Lung (tissue), 12 donors: Measurements from ENCODE around the gene ARID4B. TPM values are rescaled to one million over a fixed set of nuclear protein-coding genes. Genes with fewer than 3 reads are reported as not detected.

Source experiments
- ATAC-seq: fragments of 200-7000 bp; cut with Tn5 transposase; one replicate; pipeline ENCODE4 v1.9.1; 2020; ENCODE audit warnings: moderate number of reproducible peaks; ENCODE audit not compliant: insufficient read depth, low FRiP score
- DNase-seq, 3 donors: peaks; one replicate each; pipeline ENCODE4 v3.0.0-alpha.2; 2013 to 2017
- H3K27ac ChIP-seq, 2 donors: one replicate each; pipeline ENCODE4 v1.5.1; 2013; ENCODE audit warnings: mild to moderate bottlenecking in 2 of 2, moderate library complexity in 2 of 2, control low read depth in 1 of 2, inconsistent platforms in 1 of 2, low read depth in 1 of 2, low read length in 1 of 2
- H3K27me3 ChIP-seq, 3 donors: one replicate each; pipeline ENCODE4 v1.5.1; 2013; ENCODE audit warnings: low read length in 2 of 3; ENCODE audit not compliant: control insufficient read depth in 3 of 3, insufficient read depth in 3 of 3
- H3K36me3 ChIP-seq, 4 donors: one replicate each; pipeline ENCODE4 v1.5.1; 2013; ENCODE audit warnings: low read length in 4 of 4, mild to moderate bottlenecking in 1 of 4, moderate library complexity in 1 of 4; ENCODE audit not compliant: control insufficient read depth in 4 of 4, insufficient read depth in 4 of 4
- H3K4me1 ChIP-seq, 5 donors: one replicate each; pipeline ENCODE4 v1.5.1; 2013; ENCODE audit warnings: low read length in 5 of 5, mild to moderate bottlenecking in 2 of 5, moderate library complexity in 1 of 5; ENCODE audit not compliant: control insufficient read depth in 5 of 5, insufficient read depth in 5 of 5
- H3K4me3 ChIP-seq: one replicate; pipeline ENCODE4 v1.5.1; 2013; ENCODE audit warnings: mild to moderate bottlenecking, control low read depth, moderate library complexity
- H3K9ac ChIP-seq, 2 donors: one replicate each; pipeline ENCODE4 v1.5.1; 2013; ENCODE audit warnings: low read length in 2 of 2, control low read depth in 1 of 2; ENCODE audit not compliant: insufficient read depth in 1 of 2
- H3K9me3 ChIP-seq, 4 donors: one replicate each; pipeline ENCODE4 v1.5.1; 2013; ENCODE audit warnings: low read length in 3 of 4, mild to moderate bottlenecking in 1 of 4, moderate library complexity in 1 of 4; ENCODE audit not compliant: control insufficient read depth in 4 of 4, insufficient read depth in 3 of 4
- WGBS, 2 donors: extraction: QIAGEN DNeasy Blood & Tissue Kit; methylation state at CpG; one replicate each; pipeline ENCODE4 v1.1.7; 2013; 5-methylcytosine and 5-hydroxymethylcytosine counted together
- polyA plus RNA-seq, 2 donors: library from polyadenylated mRNA; stranded (reverse); fragments of 200-250 nt; gene quantifications; one replicate each; pipeline ENCODE4 v1.2.1, GENCODE V29; 2013
- total RNA-seq, 2 donors: library from RNA; depleted of rRNA in 1 of 2; stranded (reverse); fragments of >200 nt in 1 of 2; gene quantifications; one replicate each; pipeline ENCODE4 v1.2.1, GENCODE V29; 2014 to 2021
- TF ChIP-seq, protein P1 (sequence below): IDR thresholded peaks from 2 replicates; pipeline ENCODE4 v1.5.1; 2012; ENCODE audit warnings: mild to moderate bottlenecking; ENCODE audit errors: control extremely low read depth, extremely low read depth
- donor health status: control.
- donor health status: control.
- donor health status: Bipolar disorder and iron deficiency.
- donor health status: healthy.
- donor health status: DM: yes; HTN: yes; CAD: no.

Gene ARID4B
- total and polyA plus RNA-seq, 4 donors = 15.8 to 99.7 (median 23.0) TPM

GRCh38 chr1:235236128-235236527 is 91.9 kb downstream of the ARID4B start:
- ATAC-seq = no peak
- H3K27ac ChIP-seq = no peak overlapping the region
- WGBS, 2 donors = 98% methylated on average over 5 of the region's 5 CpGs

DNA sequence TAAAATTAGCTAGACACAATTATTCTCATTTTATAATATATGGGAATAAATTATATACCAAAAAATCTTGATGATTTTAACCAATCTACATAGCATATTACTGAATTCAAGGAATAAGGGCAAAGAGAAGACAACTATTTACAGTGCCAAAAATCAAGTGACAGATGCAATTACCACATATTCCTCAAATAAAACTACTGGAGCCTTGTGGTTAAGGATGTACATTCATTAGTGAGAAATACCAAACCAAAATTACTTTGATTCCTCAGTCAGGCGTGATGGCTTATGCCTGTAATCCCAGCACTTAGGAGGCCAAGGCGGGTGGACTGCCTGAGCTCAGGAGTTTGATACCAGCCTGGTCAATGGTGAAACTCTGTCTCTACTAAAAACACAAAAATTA is 98.1 kb downstream of the ARID4B start:
- 97 to 98% methylated on average over 2 of the region's 2 CpGs for WGBS, 2 donors
- H3K4me1 ChIP-seq = no peaks in the 10 kb centered on the region
- TF ChIP-seq, protein P1, sequence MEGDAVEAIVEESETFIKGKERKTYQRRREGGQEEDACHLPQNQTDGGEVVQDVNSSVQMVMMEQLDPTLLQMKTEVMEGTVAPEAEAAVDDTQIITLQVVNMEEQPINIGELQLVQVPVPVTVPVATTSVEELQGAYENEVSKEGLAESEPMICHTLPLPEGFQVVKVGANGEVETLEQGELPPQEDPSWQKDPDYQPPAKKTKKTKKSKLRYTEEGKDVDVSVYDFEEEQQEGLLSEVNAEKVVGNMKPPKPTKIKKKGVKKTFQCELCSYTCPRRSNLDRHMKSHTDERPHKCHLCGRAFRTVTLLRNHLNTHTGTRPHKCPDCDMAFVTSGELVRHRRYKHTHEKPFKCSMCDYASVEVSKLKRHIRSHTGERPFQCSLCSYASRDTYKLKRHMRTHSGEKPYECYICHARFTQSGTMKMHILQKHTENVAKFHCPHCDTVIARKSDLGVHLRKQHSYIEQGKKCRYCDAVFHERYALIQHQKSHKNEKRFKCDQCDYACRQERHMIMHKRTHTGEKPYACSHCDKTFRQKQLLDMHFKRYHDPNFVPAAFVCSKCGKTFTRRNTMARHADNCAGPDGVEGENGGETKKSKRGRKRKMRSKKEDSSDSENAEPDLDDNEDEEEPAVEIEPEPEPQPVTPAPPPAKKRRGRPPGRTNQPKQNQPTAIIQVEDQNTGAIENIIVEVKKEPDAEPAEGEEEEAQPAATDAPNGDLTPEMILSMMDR = no peak
- H3K27me3 ChIP-seq = no peaks in the 10 kb centered on the region
- peaks cover 5 to 17% (median 13%) of the 10 kb centered on the region in 4 donors for H3K36me3 ChIP-seq
- no peaks in the 10 kb centered on the region for H3K9me3 ChIP-seq
- no peak for ATAC-seq
- no peak for DNase-seq
- H3K27ac ChIP-seq = no peak overlapping the region
- H3K9ac ChIP-seq = no peak overlapping the region
- H3K4me3 ChIP-seq = no peak overlapping the region

More at GRCh38 chr1:235236128-235236527, 91.9 kb downstream of the ARID4B start:
- H3K36me3 ChIP-seq = peaks cover 0 to 15% (median 9%) of the 10 kb centered on the region in 4 donors
- no peaks in the 10 kb centered on the region for H3K9me3 ChIP-seq
- TF ChIP-seq, protein P1 = no peak
- H3K4me1 ChIP-seq = no peaks in the 10 kb centered on the region
- no peak overlapping the region for H3K9ac ChIP-seq
- DNase-seq = no peak
- no peak overlapping the region for H3K4me3 ChIP-seq
- H3K27me3 ChIP-seq = no peaks in the 10 kb centered on the region

DNA sequence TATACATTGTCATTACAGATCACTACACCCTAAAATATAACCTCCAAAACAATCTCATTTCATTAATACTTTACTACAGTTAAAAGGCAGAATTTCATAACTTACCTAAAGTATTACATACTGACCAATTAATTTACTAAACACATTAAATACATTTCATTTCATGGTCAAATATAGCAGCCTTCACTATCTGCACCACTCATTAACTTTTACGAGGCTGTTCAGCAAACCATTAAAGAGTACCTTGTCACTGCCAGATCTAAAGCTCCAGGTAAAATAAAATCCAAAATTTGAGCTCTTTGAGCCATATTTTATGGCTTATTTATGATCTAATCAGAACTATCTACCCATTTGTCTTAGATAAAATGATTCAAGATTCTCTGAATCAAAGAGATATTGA is 100.6 kb downstream of the ARID4B start:
- ATAC-seq (no peak), DNase-seq (no peak)
- Histone ChIP-seq H3K9ac (no peak overlapping the region), H3K27ac (no peak overlapping the region), H3K9me3 (no peaks in the 10 kb centered on the region), H3K36me3 (peaks cover 14 to 19% (median 15%) of the 10 kb centered on the region in 4 donors), H3K27me3 (no peaks in the 10 kb centered on the region), H3K4me1 (no peaks in the 10 kb centered on the region), H3K4me3 (no peak overlapping the region)
- TF ChIP-seq, protein P1 = no peak
- 93 to 98% methylated on average over 1 of the region's 1 CpG for whole genome bisulfite sequencing, 2 donors

GRCh38 chr1:235226933-235227332 is 101.0 kb downstream of the ARID4B start:
- H3K9ac ChIP-seq = no peak overlapping the region
- H3K9me3 ChIP-seq = no peaks in the 10 kb centered on the region
- H3K36me3 ChIP-seq = peaks cover 15 to 19% (median 16%) of the 10 kb centered on the region in 4 donors
- no peak overlapping the region for H3K4me3 ChIP-seq
- no peak for DNase-seq
- H3K27ac ChIP-seq = no peak overlapping the region
- TF ChIP-seq, protein P1 = no peak
- no peaks in the 10 kb centered on the region for H3K27me3 ChIP-seq
- H3K4me1 ChIP-seq = no peaks in the 10 kb centered on the region
- 89 to 100% methylated on average over 1 of the region's 1 CpG for WGBS, 2 donors
- ATAC-seq = no peak
